Kidney epithelial cell (primary cell): ENCODE results near the gene FEZF2. TPM values are rescaled to one million over a fixed set of nuclear protein-coding genes. Genes with fewer than 3 reads are reported as not detected.

Source experiments
- DNase-seq: peaks from one replicate; pipeline ENCODE4 v3.0.0-alpha.2; 2010; ENCODE audit warnings: low read depth
- H3K27me3 ChIP-seq: 2 replicates; pipeline ENCODE4 v1.6.0; 2011; ENCODE audit warnings: low read length; ENCODE audit not compliant: control insufficient read depth, insufficient read depth
- H3K36me3 ChIP-seq: 2 replicates; pipeline ENCODE4 v1.5.1; 2011; ENCODE audit warnings: low read length; ENCODE audit not compliant: control insufficient read depth, insufficient read depth
- H3K4me3 ChIP-seq: 2 replicates; pipeline ENCODE4 v1.5.1; 2011; ENCODE audit warnings: low read depth, mild to moderate bottlenecking, control low read depth, low read length
- total RNA-seq: library from RNA; depleted of rRNA; stranded (reverse); fragments of >200 nt; gene quantifications from 2 replicates; pipeline ENCODE4 v1.2.3, GENCODE V29; 2015
- TF ChIP-seq, protein P1 (sequence below): IDR thresholded peaks from 2 replicates; pipeline ENCODE4 v1.5.1; 2011; ENCODE audit warnings: mild to moderate bottlenecking, moderate library complexity, low read length, control low read depth, inconsistent platforms; ENCODE audit not compliant: insufficient read depth, poor library complexity, severe bottlenecking

The FEZF2 gene
- total RNA-seq, 1 donor from 2014 or later, result not detected

DNA sequence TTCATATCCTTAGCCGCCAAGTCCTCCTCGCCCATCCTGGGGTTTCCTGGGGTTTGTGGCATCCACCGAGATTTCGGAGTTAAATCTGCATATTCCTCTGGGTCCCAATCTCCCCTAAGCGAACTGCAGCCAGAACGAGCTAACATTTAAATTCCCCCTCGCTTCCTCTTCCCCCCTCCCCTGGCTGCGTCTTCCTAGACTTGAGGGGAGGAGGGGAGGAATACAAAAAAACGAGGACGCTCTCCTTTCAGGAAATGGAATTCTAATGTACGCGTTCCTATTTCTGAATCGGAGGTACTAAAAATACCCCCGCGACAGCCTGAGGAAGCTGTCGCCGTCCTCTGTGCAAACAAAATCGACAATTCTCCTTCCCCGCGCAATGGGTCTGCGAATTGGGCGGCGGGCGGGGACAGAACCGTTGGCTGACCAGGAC lies 5.6 kb downstream of the FEZF2 start:
- no peak overlapping the region for H3K4me3 ChIP-seq

DNA sequence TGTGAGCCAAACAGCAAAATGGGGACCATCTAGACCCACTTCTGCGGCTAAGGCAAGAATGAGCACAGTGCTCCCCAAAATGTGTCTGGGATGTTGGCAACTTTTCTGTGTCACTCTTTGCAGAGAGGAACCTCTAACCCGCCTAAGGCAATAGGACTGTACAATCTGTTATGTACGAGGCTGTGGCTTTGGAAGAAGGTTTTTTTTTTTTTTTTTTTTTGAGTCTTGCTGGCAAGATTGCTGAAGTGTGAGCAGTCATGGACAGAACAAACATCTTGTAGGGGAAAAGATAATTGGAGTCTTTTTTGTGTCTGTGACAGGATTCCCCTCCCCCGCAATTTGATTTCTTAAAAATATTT lies 7.2 kb downstream of the FEZF2 start:
- no peak for DNase-seq
- no peaks in the 10 kb centered on the region for H3K36me3 ChIP-seq
- TF ChIP-seq, protein P1, sequence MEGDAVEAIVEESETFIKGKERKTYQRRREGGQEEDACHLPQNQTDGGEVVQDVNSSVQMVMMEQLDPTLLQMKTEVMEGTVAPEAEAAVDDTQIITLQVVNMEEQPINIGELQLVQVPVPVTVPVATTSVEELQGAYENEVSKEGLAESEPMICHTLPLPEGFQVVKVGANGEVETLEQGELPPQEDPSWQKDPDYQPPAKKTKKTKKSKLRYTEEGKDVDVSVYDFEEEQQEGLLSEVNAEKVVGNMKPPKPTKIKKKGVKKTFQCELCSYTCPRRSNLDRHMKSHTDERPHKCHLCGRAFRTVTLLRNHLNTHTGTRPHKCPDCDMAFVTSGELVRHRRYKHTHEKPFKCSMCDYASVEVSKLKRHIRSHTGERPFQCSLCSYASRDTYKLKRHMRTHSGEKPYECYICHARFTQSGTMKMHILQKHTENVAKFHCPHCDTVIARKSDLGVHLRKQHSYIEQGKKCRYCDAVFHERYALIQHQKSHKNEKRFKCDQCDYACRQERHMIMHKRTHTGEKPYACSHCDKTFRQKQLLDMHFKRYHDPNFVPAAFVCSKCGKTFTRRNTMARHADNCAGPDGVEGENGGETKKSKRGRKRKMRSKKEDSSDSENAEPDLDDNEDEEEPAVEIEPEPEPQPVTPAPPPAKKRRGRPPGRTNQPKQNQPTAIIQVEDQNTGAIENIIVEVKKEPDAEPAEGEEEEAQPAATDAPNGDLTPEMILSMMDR, result no peak
- H3K4me3 ChIP-seq, result no peak overlapping the region
- H3K27me3 ChIP-seq, result peaks cover 60% of the 10 kb centered on the region

More for the DNA sequence above, 5.6 kb downstream of the FEZF2 start:
- TF ChIP-seq, protein P1, result no peak
- peaks cover 77% of the 10 kb centered on the region for H3K27me3 ChIP-seq
- no peak for DNase-seq
- no peaks in the 10 kb centered on the region for H3K36me3 ChIP-seq

DNA sequence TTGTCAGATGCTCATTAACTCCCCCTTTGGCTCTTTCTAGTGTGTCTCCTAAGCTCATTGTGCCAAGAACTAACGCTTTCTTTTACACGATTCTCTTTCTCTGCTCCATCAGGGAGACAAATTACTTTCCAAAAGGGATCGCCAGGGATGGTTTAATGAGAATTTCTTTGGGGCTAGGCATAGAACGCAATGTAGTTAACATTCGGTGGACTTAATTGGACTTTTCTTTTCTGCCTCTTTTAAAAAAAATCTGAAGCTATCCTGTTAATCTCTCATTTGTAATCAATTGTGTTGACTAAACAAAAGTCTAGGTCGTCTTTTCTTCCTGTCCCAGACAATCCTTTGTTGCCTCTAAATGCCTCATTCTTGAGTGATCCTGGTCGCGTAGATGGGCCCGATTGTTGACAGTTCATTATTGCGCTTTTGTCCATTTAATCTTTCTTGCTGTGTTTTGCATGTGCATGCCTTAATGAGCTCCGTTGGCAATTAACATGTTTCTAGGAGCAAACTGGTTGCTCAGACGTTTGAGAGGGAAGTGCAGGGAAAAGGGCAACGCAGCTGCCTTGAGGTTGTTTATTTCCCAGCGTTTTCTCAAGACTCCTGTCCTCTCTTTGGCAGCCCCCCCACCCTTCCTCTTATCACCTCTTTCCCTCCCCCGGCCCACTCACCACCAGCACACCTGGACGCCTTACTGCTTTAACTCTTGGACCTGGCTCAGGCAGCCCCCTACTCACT lies 7.8 kb downstream of the FEZF2 start:
- no peak for DNase-seq
- Histone ChIP-seq H3K36me3 (no peaks in the 10 kb centered on the region), H3K4me3 (no peak overlapping the region), H3K27me3 (peaks cover 55% of the 10 kb centered on the region)
- TF ChIP-seq, protein P1, result no peak

DNA sequence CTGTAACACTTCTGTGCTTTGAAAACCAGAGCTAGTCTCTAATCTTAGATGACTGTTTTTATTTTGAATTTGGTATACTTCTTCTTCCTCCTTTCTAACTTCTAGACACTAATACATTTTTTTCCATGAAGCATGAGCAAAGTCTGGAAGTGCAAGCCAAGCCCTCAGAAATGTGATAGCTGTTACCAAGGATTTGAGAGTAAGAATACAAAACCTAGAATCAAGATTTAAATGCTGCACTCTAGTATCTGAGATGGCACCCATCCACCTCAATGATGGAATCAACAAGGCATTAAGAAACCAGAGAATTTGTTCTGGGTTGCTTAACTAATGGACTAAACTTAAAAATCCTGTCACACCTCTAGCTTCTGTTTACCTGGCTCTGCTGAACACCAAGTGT lies 9.2 kb downstream of the FEZF2 start:
- TF ChIP-seq, protein P1, result no peak
- no peak for DNase-seq
- Histone ChIP-seq H3K36me3 (no peaks in the 10 kb centered on the region), H3K4me3 (no peak overlapping the region), H3K27me3 (peaks cover 43% of the 10 kb centered on the region)

DNA sequence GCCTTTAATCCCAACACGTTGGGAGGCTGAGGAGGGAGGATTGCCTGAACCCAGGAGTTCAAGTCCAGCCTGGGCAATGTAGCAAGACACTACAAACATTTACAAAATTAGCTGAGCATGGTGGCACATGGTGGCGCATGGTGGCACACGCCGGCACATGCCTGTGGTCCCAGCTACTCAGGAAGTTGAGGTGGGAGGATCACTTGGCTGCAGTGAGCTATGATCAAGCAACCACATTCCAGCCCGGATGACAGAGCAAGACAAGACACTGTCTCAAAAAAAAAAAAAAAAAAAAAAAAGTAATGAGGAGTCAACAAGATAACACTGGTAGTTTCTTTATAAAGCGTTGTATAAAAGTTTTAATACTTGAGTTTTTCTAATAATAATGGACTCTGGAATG lies 10.1 kb downstream of the FEZF2 start:
- no peak overlapping the region for H3K4me3 ChIP-seq
- H3K36me3 ChIP-seq, result no peaks in the 10 kb centered on the region
- DNase-seq, result no peak
- peaks cover 34% of the 10 kb centered on the region for H3K27me3 ChIP-seq
- TF ChIP-seq, protein P1, result no peak

DNA sequence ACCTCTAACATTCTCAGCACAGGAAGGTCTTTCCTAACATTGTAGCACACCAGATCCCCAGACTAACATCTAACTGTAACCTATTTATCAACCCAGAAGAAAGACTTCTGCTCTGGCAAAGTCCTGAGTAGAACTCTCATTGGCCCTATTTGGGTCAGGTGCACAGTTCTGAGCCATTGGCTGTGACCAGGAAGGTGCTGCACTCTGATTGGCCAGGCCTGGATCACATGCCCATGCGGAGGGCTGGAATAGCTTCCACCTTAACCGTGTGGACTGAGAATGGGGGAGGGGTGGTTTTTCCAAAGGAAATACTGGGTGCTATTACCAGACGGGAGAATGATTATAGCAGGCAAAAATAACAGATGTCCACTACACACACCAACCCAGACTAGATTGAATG lies 11.5 kb downstream of the FEZF2 start:
- Histone ChIP-seq H3K36me3 (no peaks in the 10 kb centered on the region), H3K27me3 (peaks cover 20% of the 10 kb centered on the region), H3K4me3 (no peak overlapping the region)
- TF ChIP-seq, protein P1, result no peak
- no peak for DNase-seq
